Measurements from ENCODE around the gene SEMA5A. TPM values are rescaled to one million over a fixed set of nuclear protein-coding genes. Genes with fewer than 3 reads are reported as not detected.

SEMA5A gene
- total RNA-seq, 1 experiment from 2014 or later, result 0.15 TPM

DNA sequence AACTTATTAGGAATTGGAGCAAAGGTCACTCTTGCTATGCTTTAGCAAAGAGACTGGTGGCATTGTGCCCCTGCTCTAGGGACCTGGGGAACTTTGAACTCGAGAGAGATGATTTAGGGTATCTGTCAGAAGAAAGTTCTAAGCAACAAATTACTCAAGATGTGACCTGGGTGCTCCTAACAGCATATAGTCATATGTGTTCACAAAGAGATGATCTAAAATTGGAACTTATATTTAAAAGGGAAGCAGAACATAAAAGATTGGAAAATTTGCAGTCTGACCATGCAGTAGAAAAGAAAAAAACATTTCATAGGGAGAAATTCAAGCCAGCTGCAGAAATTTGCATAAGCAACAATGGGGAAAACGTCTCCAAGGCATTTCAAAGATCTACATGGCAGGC lies 68.3 kb downstream of the SEMA5A start:
- no peaks in the 10 kb centered on the region for H3K27me3 ChIP-seq (ENCODE audit: control insufficient read depth, insufficient read depth, low read length)
- no TSS peak for BruUV-seq (replicated peaks)
- ATAC-seq, result no peak
- intact Hi-C loops (cut with micrococcal nuclease; ENCODE audit: unreplicated experiment), result no loop called here
- no peak for TF ChIP-seq REST (IDR thresholded peaks at IDR 0.05; ENCODE audit: insufficient read depth in 1 of 2, low read depth in 2 of 2, low read length in 1 of 2)
- no peak for TF ChIP-seq SIN3A (IDR thresholded peaks at IDR 0.05; ENCODE audit: borderline replicate concordance, insufficient read depth, low read depth, low read length)
- TF ChIP-seq POLR2AphosphoS5 (IDR thresholded peaks at IDR 0.05; ENCODE audit: low read depth, low read length), result no peak
- no peak for TF ChIP-seq TCF7L2 (IDR thresholded peaks at IDR 0.05; ENCODE audit: low read depth, low read length)
- TF ChIP-seq CTCF (IDR thresholded peaks at IDR 0.05), result no peak
- no peaks in the 10 kb centered on the region for H3K9me3 ChIP-seq (ENCODE audit: control insufficient read depth, insufficient read depth, low read depth, low read length)
- no peak overlapping the region for H3K4me3 ChIP-seq (ENCODE audit: low read depth in 2 of 2, low read length in 2 of 2)
- ChIA-PET CTCF (no interaction called here), POLR2A (no interaction called here)
- in situ Hi-C loops (cut with HindIII; ENCODE audit: low pct_unique_long_range_greater_than_20kb, low sequenced_read_pairs), result no loop called here
- no peaks in the 10 kb centered on the region for H3K36me3 ChIP-seq (ENCODE audit: control insufficient read depth, insufficient read depth, low read length)
- no peak for DNase-seq (ENCODE audit: low read depth, low spot score)
- H3K4me1 ChIP-seq (ENCODE audit: control insufficient read depth, insufficient read depth, low read length), result no peaks in the 10 kb centered on the region
- no peak overlapping the region for H3K27ac ChIP-seq (ENCODE audit: low read length)

DNA sequence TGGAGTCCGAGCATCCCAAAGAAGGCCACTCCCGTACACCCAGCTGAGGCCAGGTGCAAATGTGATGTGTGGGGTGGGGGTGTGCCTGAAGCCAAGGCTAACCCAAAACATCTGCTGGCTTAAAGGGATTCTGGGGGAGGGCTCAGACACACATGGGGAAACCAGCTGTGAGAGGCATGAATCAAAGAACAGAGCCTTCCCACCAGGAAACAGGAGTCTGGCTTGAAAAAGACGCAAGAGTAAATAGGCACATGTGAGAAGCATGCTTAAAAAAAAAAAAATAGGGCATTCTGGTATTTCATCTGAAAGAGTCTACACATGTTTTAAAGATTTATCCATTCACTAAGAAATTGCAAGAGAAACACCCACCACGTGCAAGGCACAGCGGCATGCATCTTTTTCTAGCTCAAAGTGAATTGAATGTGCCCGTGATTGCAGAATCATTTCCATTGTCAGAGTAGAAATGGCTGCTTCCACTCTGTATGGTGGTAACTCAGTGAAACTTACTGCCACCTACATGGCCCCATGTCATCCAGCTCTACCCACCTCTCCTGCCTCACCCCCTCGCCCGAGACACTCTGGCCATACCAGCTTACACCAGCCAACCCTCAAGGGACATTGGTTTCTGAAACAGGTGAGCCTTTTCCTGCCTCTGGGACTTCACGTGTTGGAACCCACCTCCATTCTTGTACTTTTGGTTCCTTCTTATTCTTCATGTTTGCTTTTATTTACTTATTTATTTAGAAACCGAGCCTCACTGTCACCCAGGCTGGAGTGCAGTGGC lies 71.5 kb downstream of the SEMA5A start:
- Histone ChIP-seq H3K4me1 (ENCODE audit: control insufficient read depth, insufficient read depth, low read length) (no peaks in the 10 kb centered on the region), H3K4me3 (ENCODE audit: low read depth in 2 of 2, low read length in 2 of 2) (no peak overlapping the region), H3K36me3 (ENCODE audit: control insufficient read depth, insufficient read depth, low read length) (no peaks in the 10 kb centered on the region), H3K27ac (ENCODE audit: low read length) (no peak overlapping the region), H3K27me3 (ENCODE audit: control insufficient read depth, insufficient read depth, low read length) (no peaks in the 10 kb centered on the region), H3K9me3 (ENCODE audit: control insufficient read depth, insufficient read depth, low read depth, low read length) (no peaks in the 10 kb centered on the region)
- no peak for TF ChIP-seq POLR2AphosphoS5 (IDR thresholded peaks at IDR 0.05; ENCODE audit: low read depth, low read length)
- no peak for TF ChIP-seq TCF7L2 (IDR thresholded peaks at IDR 0.05; ENCODE audit: low read depth, low read length)
- TF ChIP-seq REST (IDR thresholded peaks at IDR 0.05; ENCODE audit: insufficient read depth in 1 of 2, low read depth in 2 of 2, low read length in 1 of 2), result no peak
- no peak for TF ChIP-seq SIN3A (IDR thresholded peaks at IDR 0.05; ENCODE audit: borderline replicate concordance, insufficient read depth, low read depth, low read length)
- no peak for TF ChIP-seq CTCF (IDR thresholded peaks at IDR 0.05)
- in situ Hi-C loops (cut with HindIII; ENCODE audit: low pct_unique_long_range_greater_than_20kb, low sequenced_read_pairs), result no loop called here
- ATAC-seq, result no peak
- intact Hi-C loops (cut with micrococcal nuclease; ENCODE audit: unreplicated experiment), result no loop called here
- CTCF ChIA-PET, result no interaction called here
- DNase-seq (ENCODE audit: low read depth, low spot score), result no peak
- BruUV-seq (replicated peaks), result no TSS peak
- POLR2A ChIA-PET, result interaction anchor here (0.6 kb wide), 1 partner anchor 813 kb away, joined by 5 read pairs; no protein-coding TSS in a partner anchor
